Measurements from ENCODE around the gene ZNF385B.

- TF ChIP-seq POLR2A (IDR thresholded peaks at IDR 0.05) (no peak), CTCF (IDR thresholded peaks at IDR 0.05) (no peak)
Measured at GRCh38 chr2:179850188-179850587, 11.2 kb downstream of the ZNF385B start.

Data from body of pancreas (tissue), 4 donors.